ENCODE results near the gene GRB7.
"Not testable (repeated sequence)": the region's sequence is repeated elsewhere in the genome, so short reads cannot be mapped to it uniquely, and the experiment has no call there.

Gene GRB7

GRCh38 chr17:39709998-39710964, 27.5 kb upstream of the GRB7 start:
- DNase-seq = no peak

DNA sequence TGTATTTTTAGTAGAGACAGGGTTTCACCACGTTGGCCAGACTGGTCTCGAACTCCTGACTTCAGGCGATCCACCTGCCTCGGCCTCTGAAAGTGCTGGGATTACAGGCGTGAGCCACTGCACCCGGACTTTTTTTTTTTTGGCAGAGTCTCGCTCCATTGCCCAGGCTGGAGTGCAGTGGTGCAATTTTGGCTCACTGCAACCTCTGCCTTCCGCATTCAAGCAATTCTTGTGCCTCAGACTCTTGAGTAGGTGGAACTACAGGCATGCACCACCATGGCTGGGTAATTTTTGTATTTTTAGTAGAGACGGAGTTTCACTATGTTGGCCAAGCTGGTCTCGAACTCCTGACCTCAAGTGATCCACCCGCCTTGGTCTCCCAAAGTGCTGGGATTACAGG, 26.7 kb upstream of the GRB7 start:
- DNase-seq = not testable (repeated sequence)

DNA sequence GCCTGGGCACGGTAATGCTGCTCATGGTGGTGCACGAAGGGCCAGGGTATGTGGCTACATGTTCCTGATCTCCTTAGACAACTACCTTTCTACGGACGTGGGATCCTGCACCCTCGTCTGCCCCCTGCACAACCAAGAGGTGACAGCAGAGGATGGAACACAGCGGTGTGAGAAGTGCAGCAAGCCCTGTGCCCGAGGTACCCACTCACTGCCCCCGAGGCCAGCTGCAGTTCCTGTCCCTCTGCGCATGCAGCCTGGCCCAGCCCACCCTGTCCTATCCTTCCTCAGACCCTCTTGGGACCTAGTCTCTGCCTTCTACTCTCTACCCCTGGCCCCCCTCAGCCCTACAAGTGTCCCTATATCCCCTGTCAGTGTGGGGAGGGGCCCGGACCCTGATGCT, 25.9 kb upstream of the GRB7 start:
- DNase-seq = no peak

GRCh38 chr17:39714234-39714633, 23.5 kb upstream of the GRB7 start:
- no peak for DNase-seq

DNA sequence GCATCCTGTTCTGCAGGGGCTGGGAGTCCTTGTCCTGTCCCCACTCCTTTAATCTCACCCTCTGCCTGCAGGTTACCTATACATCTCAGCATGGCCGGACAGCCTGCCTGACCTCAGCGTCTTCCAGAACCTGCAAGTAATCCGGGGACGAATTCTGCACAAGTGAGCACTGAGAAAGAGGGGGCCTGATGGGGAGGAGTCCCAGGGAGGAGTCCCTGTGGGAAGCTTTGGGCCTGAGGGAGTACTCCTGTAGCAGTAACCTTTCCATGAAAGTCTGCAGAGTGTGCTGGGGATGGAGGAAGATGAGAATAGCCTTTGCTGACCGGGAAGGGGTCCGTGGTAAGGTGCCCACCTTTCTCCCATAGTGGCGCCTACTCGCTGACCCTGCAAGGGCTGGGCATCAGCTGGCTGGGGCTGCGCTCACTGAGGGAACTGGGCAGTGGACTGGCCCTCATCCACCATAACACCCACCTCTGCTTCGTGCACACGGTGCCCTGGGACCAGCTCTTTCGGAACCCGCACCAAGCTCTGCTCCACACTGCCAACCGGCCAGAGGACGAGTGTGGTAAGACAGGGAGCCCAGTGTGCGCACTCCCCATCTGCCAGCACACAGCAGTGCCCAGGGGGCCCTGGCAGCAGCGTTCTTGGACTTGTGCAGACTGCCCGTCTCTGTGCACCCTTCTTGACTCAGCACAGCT, 22.2 kb upstream of the GRB7 start:
- DNase-seq = no peak

- DNase-seq = no peak
Measured at GRCh38 chr17:39716073-39716818, 21.5 kb upstream of the GRB7 start.

DNA sequence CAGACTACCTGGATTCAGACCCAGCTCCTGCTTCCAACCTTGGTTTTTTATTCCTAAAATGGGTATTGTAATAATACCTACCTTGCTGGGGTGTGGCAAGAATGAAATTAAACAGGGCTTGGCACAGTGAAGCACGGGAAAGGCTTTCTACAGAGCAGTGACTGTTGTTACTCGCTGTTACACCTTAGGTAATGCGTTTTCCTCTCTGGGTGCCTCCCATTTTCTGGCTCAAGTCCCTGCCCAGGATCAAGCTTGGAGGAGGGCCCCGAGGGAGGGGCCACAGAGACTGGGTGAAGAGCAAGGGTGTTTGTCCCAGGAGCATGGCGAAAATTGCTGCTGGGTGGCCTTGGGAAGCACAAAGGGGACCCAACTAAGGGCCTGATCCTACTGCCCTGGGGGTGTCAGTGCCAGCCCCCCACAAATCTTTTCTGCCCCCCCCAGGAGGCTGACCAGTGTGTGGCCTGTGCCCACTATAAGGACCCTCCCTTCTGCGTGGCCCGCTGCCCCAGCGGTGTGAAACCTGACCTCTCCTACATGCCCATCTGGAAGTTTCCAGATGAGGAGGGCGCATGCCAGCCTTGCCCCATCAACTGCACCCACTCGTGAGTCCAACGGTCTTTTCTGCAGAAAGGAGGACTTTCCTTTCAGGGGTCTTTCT, 20.7 kb upstream of the GRB7 start:
- DNase-seq = no peak

GRCh38 chr17:39717660-39718059, 20.1 kb upstream of the GRB7 start:
- no peak for DNase-seq

GRCh38 chr17:39719563-39720355, 18.0 kb upstream of the GRB7 start:
- no peak for DNase-seq

DNA sequence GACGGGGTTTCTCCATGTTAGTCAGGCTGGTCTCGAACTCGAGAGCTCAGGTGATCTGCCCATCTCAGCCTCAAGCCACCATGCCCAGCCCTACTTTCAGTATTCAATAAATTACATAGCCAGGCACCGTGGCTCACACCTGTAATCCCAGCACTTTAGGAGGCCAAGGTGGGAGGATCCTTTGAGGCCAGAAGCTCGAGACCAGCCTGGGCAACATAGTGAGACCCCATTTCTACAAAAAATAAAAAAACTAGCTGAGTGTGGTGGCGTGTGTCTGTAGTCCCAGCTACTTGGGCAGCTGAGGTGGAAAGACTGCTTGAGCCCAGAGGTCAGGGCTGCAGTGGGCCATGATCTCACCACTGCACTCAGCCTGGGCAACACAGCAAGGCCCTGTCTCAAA, 15.6 kb upstream of the GRB7 start:
- no peak for DNase-seq

DNA sequence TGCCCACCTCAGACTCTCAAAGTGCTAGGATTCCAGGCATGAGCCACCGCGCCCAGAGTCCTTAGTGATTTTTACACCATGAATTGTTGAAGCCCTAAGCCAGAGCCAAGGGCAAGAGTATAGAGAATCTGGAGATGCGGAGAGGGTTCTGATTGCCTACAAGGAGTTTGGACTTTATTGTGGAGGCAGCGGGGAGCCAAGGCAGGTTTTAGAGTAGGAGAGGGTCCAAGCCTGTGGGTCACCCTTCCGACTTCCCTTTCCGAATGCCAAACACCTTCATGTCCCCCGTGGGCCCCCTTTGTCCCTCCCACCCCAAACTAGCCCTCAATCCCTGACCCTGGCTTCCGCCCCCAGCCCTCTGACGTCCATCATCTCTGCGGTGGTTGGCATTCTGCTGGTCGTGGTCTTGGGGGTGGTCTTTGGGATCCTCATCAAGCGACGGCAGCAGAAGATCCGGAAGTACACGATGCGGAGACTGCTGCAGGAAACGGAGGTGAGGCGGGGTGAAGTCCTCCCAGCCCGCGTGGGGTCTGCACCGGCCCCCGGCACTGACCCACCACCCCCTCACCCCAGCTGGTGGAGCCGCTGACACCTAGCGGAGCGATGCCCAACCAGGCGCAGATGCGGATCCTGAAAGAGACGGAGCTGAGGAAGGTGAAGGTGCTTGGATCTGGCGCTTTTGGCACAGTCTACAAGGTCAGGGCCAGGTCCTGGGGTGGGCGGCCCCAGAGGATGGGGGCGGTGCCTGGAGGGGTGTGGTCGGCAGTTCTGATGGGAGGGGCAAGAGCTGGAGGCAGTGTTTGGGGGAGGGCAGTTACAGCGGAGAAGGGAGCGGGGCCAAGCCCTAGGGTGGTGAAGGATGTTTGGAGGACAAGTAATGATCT, 14.5 kb upstream of the GRB7 start:
- DNase-seq = no peak

DNA sequence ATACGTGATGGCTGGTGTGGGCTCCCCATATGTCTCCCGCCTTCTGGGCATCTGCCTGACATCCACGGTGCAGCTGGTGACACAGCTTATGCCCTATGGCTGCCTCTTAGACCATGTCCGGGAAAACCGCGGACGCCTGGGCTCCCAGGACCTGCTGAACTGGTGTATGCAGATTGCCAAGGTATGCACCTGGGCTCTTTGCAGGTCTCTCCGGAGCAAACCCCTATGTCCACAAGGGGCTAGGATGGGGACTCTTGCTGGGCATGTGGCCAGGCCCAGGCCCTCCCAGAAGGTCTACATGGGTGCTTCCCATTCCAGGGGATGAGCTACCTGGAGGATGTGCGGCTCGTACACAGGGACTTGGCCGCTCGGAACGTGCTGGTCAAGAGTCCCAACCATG, 13.0 kb upstream of the GRB7 start:
- no peak for DNase-seq

GRCh38 chr17:39725923-39726322, 11.8 kb upstream of the GRB7 start:
- not testable (repeated sequence) for DNase-seq

GRCh38 chr17:39726617-39727016, 11.1 kb upstream of the GRB7 start:
- DNase-seq = no peak

DNA sequence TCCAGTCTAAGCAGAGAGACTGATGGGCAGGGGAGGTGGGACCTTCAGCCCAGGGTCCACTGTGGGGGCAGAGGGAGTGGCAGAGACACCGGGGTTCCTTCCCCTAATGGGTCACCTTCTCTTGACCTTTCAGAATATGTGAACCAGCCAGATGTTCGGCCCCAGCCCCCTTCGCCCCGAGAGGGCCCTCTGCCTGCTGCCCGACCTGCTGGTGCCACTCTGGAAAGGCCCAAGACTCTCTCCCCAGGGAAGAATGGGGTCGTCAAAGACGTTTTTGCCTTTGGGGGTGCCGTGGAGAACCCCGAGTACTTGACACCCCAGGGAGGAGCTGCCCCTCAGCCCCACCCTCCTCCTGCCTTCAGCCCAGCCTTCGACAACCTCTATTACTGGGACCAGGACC, 10.2 kb upstream of the GRB7 start:
- DNase-seq = no peak

DNA sequence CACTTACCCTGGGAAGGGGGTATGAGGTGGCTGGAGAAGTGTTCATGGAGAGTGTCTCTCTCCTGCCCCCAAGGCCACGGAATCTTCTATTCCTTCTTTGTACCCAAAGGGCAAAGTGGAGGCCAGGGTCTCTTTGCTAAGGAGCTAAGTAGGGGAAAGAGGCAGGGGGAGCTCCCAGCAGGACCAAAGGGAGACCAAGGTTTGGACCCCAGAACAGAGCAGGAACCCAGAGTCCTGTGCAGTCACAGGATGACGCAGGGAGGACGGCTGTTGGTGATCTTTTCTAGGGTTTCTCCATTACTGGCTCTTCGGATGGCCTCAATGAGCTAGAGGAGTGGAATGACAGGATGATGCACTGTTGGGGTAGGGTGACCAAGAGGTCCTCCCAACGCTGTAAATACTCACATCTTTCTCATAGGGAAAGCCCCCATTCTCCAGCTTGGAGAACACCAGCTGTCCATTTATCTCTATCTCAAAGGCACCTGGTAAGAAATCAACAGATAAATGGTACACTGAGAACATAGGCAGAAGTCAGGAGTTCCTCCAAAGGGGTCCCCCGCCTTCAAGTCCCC, 8.4 kb upstream of the GRB7 start:
- DNase-seq = no peak

- peak; percentile 92 for DNase-seq
Measured at GRCh38 chr17:39730095-39730921, 7.4 kb upstream of the GRB7 start, which contains the start of gene MIEN1. Gene MIEN1, minus strand, starts transcription at chr17:39730532. Its CDS starts 37 bp downstream, at chr17:39730495.

DNA sequence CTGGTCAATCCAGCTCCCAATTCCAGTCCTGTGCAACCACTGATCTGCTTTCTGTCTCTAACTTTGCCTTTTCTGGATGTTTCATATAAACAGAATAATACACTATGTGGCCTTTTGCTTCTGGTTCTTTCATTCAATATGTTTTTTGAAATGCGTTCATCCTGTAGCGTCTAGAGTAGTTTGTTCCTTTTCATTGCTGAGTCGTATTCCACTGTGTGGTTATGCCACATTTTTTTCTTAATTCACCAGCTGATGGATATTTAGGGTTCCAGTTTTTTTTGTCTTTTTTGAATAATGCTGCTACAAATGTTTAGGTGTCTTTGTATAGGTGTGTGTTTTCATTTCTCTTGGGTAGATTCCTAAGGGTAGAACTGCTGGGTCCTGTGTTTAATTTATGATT, 5.2 kb upstream of the GRB7 start:
- no peak for DNase-seq

DNA sequence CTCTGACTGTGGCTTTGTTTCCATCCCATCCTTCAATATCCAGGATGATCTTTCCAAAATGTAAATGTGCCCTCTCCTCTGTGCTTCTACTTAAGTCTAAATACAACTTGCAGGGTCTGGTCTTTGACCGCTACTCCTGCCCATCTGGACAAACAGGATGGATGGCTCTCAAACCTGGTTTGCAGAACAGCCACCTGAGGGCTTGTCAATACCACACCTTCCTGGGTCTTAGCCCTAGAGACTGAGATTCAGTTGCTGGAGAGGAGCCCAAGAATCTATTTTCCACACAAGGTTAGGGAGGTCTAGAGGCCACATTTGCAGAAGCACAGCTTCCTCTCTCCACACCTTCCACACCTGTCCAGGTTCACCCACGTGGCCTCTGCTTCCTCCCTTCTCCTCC, 1.9 kb upstream of the GRB7 start:
- DNase-seq = no peak
